ENCODE results near the gene RAB42. TPM values are rescaled to one million over a fixed set of nuclear protein-coding genes. Genes with fewer than 3 reads are reported as not detected.

Gene RAB42
- total and polyA plus RNA-seq, 8 donors, result 0.70 to 5.5 (median 2.2) TPM; not detected in 2

GRCh38 chr1:28640766-28641165, 48.7 kb downstream of the RAB42 start:
- Histone ChIP-seq H3K4me1 (peaks cover 14 to 45% (median 36%) of the 10 kb centered on the region in 4 donors), H3K4me3 (no peak overlapping the region), H3K27ac (no peak overlapping the region), H3K27me3 (no peaks in the 10 kb centered on the region), H3K36me3 (peaks cover 0 to 9% (median 0%) of the 10 kb centered on the region in 4 donors), H3K9me3 (no peaks in the 10 kb centered on the region)
- peak in 1 of 2 donors; percentile 41 for DNase-seq
- intact Hi-C loops (cut with DNase I; ENCODE audit: low total_unique reads), result no loop called here
- TF ChIP-seq CTCF (IDR thresholded peaks at IDR 0.05) (peak in 2 of 7 experiments; percentile 10 to 13), EP300 (IDR thresholded peaks at IDR 0.05) (no peak), POLR2AphosphoS5 (IDR thresholded peaks at IDR 0.05) (no peak), POLR2A (IDR thresholded peaks at IDR 0.05) (no peak)
- WGBS, 5 donors, result 85 to 93% (median 90%) methylated on average over 1 of the region's 1 CpG

GRCh38 chr1:28642056-28642846, 50.2 kb downstream of the RAB42 start:
- Histone ChIP-seq H3K4me3 (peak overlapping the region; percentile 64 to 80 (median 74)), H3K36me3 (no peaks in the 10 kb centered on the region), H3K9me3 (no peaks in the 10 kb centered on the region), H3K4me1 (peaks cover 14 to 48% (median 38%) of the 10 kb centered on the region in 4 donors), H3K27ac (peak overlapping the region; percentile 88 to 95 (median 93)), H3K27me3 (no peaks in the 10 kb centered on the region)
- no peak for DNase-seq
- intact Hi-C loops (cut with DNase I; ENCODE audit: low total_unique reads), result no loop called here
- TF ChIP-seq POLR2A (IDR thresholded peaks at IDR 0.05) (no peak), POLR2AphosphoS5 (IDR thresholded peaks at IDR 0.05) (no peak), EP300 (IDR thresholded peaks at IDR 0.05) (no peak), CTCF (IDR thresholded peaks at IDR 0.05) (no peak)
- WGBS, 5 donors, result 0 to 1% (median 0%) methylated on average over 26 of the region's 26 CpGs

GRCh38 chr1:28642847-28643635, 51.0 kb downstream of the RAB42 start, which contains the start of gene TAF12:
Gene TAF12, minus strand, starts transcription at chr1:28643067. Its CDS starts 20,986 bp downstream, at chr1:28622081.
- H3K4me3 ChIP-seq, result peak within 1 kb of the TSS; percentile 64 to 80 (median 74)
- no peaks in the 10 kb centered on the region for H3K27me3 ChIP-seq
- peak; percentile 94 to 98 for DNase-seq
- H3K9me3 ChIP-seq, result no peaks in the 10 kb centered on the region
- peak within 1 kb of the TSS; percentile 88 to 95 (median 93) for H3K27ac ChIP-seq
- no peaks in the 10 kb centered on the region for H3K36me3 ChIP-seq
- peaks cover 19 to 56% (median 46%) of the 10 kb centered on the region in 4 donors for H3K4me1 ChIP-seq
- TF ChIP-seq POLR2AphosphoS5 (IDR thresholded peaks at IDR 0.05), result peak; percentile 96 to 99 (median 97)
- TF ChIP-seq POLR2A (IDR thresholded peaks at IDR 0.05), result peak in 2 of 4 donors; percentile 87 to 95
- peak; percentile 41 for TF ChIP-seq EP300 (IDR thresholded peaks at IDR 0.05)
- TF ChIP-seq CTCF (IDR thresholded peaks at IDR 0.05), result peak in 4 of 7 experiments; percentile 14 to 40 (median 23)
- intact Hi-C loops (cut with DNase I; ENCODE audit: low total_unique reads), result no loop called here
- 0 to 3% (median 0%) methylated on average over 19 to 49 of the region's 49 CpGs for WGBS, 5 donors

GRCh38 chr1:28644494-28644893, 52.4 kb downstream of the RAB42 start:
- no peaks in the 10 kb centered on the region for H3K27me3 ChIP-seq
- intact Hi-C loops (cut with DNase I; ENCODE audit: low total_unique reads), result no loop called here
- TF ChIP-seq POLR2A (IDR thresholded peaks at IDR 0.05) (no peak), CTCF (IDR thresholded peaks at IDR 0.05) (no peak), EP300 (IDR thresholded peaks at IDR 0.05) (no peak), POLR2AphosphoS5 (IDR thresholded peaks at IDR 0.05) (no peak)
- H3K36me3 ChIP-seq, result no peaks in the 10 kb centered on the region
- H3K4me3 ChIP-seq, result peak overlapping the region in 2 of 4 donors; percentile 64 to 74
- no peaks in the 10 kb centered on the region for H3K9me3 ChIP-seq
- 67 to 98% (median 91%) methylated on average over 3 of the region's 3 CpGs for WGBS, 5 donors
- no peak for DNase-seq
- peaks cover 24 to 63% (median 52%) of the 10 kb centered on the region in 4 donors for H3K4me1 ChIP-seq
- peak overlapping the region in 3 of 5 donors; percentile 93 to 95 (median 94) for H3K27ac ChIP-seq

All from stomach (tissue), 9 donors.